ENCODE measurements around the gene APAF1.

Gene APAF1

DNA sequence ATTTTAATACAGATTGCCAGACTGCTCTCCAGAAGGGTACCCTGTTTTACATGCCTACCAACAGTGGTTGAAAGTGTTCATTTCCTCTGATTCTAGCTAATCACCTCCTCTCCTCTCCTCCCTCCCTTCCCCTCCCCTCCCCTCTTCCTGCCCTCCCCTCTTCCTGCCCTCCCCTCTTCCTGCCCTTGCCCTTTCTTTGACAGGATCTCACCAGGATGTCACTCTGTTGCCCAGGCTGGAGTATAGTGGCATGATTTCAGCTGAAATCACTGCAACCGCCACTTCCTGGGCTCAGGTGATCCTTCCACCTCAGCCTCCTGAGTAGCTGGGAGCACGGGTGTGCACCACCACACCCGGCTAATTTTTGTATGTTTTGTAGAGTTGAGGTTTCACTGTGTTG lies 24.7 kb downstream of the APAF1 start:
- no peak for DNase-seq (ENCODE audit: extremely low read depth in 1 of 2, low read depth in 1 of 2)

- no peak for DNase-seq (ENCODE audit: extremely low read depth in 1 of 2, low read depth in 1 of 2)
Measured at GRCh38 chr12:98671459-98671858, 26.4 kb downstream of the APAF1 start.

DNA sequence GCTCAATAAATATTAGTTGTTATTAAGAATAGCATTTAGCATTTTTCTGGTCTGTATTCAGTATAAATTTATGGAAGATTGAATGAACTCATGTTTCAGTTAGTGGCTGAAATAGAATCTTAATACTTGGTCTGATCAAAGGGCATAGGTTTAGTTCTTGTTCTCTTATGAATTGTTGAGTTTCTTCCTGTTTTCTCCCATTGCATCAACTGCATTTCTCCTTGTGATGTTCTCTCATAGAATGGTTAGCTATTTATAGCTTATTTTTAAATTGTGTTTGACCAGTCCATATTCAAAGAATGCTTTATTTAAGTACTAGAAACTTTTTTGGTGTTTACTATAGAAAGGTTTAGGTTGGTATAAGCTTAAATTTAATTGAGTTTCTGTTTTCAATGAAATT lies 29.8 kb downstream of the APAF1 start:
- DNase-seq (ENCODE audit: extremely low read depth in 1 of 2, low read depth in 1 of 2): no peak

DNA sequence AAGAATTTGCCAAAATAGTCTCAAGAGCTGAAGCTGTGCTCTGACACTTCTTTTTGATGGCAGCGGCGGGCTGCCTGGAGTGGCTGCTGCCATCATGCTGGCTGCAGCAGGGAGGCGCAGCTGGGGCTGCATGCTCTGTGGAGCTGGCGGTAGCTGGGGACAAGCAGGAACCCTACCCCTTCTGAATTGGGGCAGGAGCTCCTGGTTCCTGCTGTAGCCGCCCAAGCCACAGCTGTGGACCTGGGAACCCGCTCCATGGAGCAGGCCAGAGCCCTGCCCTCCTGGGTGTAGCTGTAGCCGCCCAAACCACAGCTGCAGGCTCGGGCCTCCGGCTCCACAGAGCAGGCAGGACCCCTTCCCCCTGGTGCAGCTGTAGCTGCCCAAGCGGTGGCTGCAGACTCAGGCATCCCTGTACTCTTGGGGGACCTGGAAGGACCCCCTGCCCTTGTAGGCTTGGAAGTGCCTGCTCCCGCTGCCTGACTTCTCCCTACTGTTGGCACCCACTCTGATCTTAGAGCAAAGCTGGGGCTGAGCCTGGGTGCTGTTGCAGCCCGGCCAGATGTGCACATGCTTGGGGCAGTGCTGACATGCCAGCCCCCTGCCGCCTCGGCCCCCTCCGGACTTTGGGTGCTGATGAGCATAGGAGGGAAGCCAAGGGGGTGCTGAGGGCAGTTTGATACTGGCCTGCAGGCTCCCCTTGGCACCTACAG lies 33.3 kb downstream of the APAF1 start:
- DNase-seq (ENCODE audit: extremely low read depth in 1 of 2, low read depth in 1 of 2): no peak

GRCh38 chr12:98678946-98679610 lies 34.0 kb downstream of the APAF1 start:
- DNase-seq (ENCODE audit: extremely low read depth in 1 of 2, low read depth in 1 of 2): no peak

DNA sequence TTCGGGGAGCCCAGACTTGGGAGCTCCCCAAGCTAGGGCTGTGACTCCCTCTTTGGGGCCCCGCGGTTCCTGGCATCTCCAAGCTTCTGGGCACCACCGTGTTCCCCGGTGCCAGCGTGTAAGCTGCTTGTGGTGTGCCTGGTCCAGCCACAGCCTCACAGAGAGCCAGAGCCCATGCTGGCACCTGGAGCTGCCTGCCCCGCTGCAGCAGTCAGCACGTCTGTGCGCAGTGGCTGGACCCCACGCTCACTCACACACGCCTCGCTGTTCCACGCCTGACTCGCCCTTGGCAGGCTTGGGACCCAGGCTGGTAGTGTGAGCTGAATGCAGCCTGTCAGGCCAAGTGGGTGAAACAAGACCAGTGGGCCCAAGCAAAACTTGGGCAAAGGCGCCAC lies 34.5 kb downstream of the APAF1 start:
- no peak for DNase-seq (ENCODE audit: extremely low read depth in 1 of 2, low read depth in 1 of 2)

- DNase-seq (ENCODE audit: extremely low read depth in 1 of 2, low read depth in 1 of 2): no peak
Measured at GRCh38 chr12:98684199-98684598, 39.1 kb downstream of the APAF1 start.

- DNase-seq (ENCODE audit: extremely low read depth in 1 of 2, low read depth in 1 of 2): no peak
Measured at GRCh38 chr12:98686603-98687002, 41.5 kb downstream of the APAF1 start.

- no peak for DNase-seq (ENCODE audit: extremely low read depth in 1 of 2, low read depth in 1 of 2)
Measured at GRCh38 chr12:98691351-98691750, 46.3 kb downstream of the APAF1 start.

DNA sequence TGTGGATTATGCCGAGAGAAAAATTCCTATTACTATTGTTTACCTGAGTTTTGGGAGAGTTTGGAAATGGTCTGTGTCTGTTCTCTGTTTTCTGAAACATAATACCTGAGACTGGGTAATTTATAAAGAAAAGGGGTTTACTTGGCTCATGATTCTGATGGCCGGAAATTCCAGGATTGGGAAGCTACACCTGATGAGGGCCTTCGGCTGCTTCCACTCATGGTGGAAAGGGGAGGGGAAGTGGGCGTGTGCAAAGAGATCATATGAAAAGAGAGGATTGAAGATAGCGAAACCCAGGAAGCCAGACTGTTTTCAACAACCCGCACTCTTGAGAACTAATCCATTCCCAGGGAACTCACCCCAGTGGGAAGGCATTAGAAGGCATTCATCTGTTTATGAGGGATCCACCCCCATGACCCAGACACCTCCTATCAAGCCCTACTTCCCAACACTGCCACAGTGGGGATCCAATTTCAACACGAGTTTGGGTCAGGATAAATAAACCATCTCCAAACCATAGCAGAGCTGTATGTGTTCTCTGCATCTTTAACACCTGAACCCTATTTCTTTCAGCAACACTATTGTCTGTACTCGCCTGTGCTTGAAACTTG lies 51.1 kb downstream of the APAF1 start:
- DNase-seq (ENCODE audit: extremely low read depth in 1 of 2, low read depth in 1 of 2): no peak

- DNase-seq (ENCODE audit: extremely low read depth in 1 of 2, low read depth in 1 of 2): no peak
Measured at GRCh38 chr12:98697209-98697608, 52.1 kb downstream of the APAF1 start.

GRCh38 chr12:98698603-98699463 lies 53.7 kb downstream of the APAF1 start:
- DNase-seq (ENCODE audit: extremely low read depth in 1 of 2, low read depth in 1 of 2): peak in 1 of 2 donors; percentile 1

DNA sequence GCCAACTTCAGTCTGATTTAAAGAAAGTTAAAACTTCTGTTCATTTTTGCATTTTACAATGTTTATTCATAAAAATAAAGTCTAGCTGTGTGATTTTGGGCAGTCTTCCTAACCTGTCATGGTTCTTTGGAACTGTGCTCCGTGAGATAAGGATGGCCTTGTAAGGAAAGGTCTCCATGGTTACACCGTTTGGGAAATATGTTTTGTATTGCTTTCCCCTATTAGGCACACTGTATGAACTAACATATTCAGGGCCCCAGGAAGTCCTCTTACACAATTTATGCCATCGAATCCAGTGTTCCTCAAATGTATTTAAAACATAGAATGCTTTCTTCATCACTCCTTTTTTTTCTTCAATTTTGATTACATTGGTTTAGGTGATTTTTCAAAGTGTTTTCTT lies 54.5 kb downstream of the APAF1 start:
- DNase-seq (ENCODE audit: extremely low read depth in 1 of 2, low read depth in 1 of 2): no peak

GRCh38 chr12:98701166-98701565 lies 56.1 kb downstream of the APAF1 start:
- no peak for DNase-seq (ENCODE audit: extremely low read depth in 1 of 2, low read depth in 1 of 2)

GRCh38 chr12:98709022-98709421 lies 63.9 kb downstream of the APAF1 start:
- no peak for DNase-seq (ENCODE audit: extremely low read depth in 1 of 2, low read depth in 1 of 2)

- DNase-seq (ENCODE audit: extremely low read depth in 1 of 2, low read depth in 1 of 2): no peak
Measured at GRCh38 chr12:98714426-98714825, 69.3 kb downstream of the APAF1 start.

- DNase-seq (ENCODE audit: extremely low read depth in 1 of 2, low read depth in 1 of 2): no peak
Measured at GRCh38 chr12:98719515-98720504, 74.7 kb downstream of the APAF1 start.

DNA sequence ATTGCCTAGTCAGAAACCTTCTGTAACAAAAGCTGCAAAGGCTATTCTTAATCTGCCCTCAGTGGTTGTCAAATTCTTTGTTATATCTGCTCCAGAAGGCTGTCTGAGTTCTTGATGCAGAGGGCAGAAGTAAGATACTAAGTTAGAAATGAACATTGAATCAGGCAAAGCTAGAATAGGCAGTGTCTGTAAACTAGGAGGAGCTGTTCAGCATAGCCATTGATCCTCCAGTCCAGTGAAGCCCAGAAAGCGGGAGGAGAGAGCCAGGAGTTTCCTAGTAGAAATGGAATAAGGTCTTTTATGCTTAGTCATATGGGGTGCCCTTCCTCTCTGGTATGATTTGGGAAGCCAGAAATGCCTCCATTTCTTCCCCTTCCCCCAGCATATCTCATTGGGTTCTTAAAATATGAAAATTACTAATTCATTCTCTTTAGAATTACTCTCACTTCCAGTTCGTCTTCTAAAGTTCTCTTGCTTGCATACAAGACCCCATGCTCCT lies 76.2 kb downstream of the APAF1 start:
- DNase-seq (ENCODE audit: extremely low read depth in 1 of 2, low read depth in 1 of 2): no peak

- DNase-seq (ENCODE audit: extremely low read depth in 1 of 2, low read depth in 1 of 2): no peak
Measured at GRCh38 chr12:98724384-98725155, 79.5 kb downstream of the APAF1 start.

Measured in activated CD8-positive, alpha-beta memory T cell treated with anti-CD3 and anti-CD28 coated beads for 1 hour (primary cell).